Keratinocyte (primary cell): ENCODE results near the gene ZNF836. TPM values are rescaled to one million over a fixed set of nuclear protein-coding genes. Genes with fewer than 3 reads are reported as not detected.

Source experiments
- DNase-seq: peaks from one replicate; pipeline ENCODE4 v3.0.0-alpha.2; 2011; ENCODE audit warnings: low read depth, missing footprints, low spot score
- FAIRE-seq: peaks from 2 replicates; lab custom pipeline; 2011; peaks lifted over from hg19 to GRCh38; lab: Jason Lieb, UNC
- H2AFZ ChIP-seq: 2 replicates; pipeline ENCODE4 v1.6.0; 2012; ENCODE audit warnings: low read length, control low read depth, inconsistent platforms; ENCODE audit not compliant: control insufficient read depth
- H3K27ac ChIP-seq: 2 replicates; pipeline ENCODE4 v1.5.1; 2011; ENCODE audit warnings: low read length; ENCODE audit not compliant: control insufficient read depth, insufficient read depth
- H3K27me3 ChIP-seq: 3 replicates; pipeline ENCODE4 v1.6.0; 2011; ENCODE audit warnings: low read length; ENCODE audit not compliant: control insufficient read depth, insufficient read depth; ENCODE audit errors: extremely low read depth
- H3K36me3 ChIP-seq, 2 experiments: 2 replicates in 1 of 2; 3 replicates in 1 of 2; pipeline ENCODE4 v1.5.1; 2011; ENCODE audit warnings: low read length in 2 of 2, mild to moderate bottlenecking in 1 of 2; ENCODE audit not compliant: control insufficient read depth in 2 of 2, insufficient read depth in 2 of 2; ENCODE audit errors: extremely low read depth in 1 of 2
- H3K4me1 ChIP-seq: 3 replicates; pipeline ENCODE4 v1.5.1; 2011; ENCODE audit warnings: low read length; ENCODE audit not compliant: control insufficient read depth, insufficient read depth; ENCODE audit errors: extremely low read depth
- H3K4me2 ChIP-seq: 3 replicates; pipeline ENCODE4 v1.6.0; 2011; ENCODE audit warnings: low read depth, low read length; ENCODE audit not compliant: control insufficient read depth, insufficient read depth; ENCODE audit errors: extremely low read depth
- H3K4me3 ChIP-seq, 3 experiments: fragments of 200-600 bp in 1 of 3; sonication (generic) in 1 of 3; 2 replicates in 2 of 3; 3 replicates in 1 of 3; pipeline ENCODE4 v1.5.1; 2011 to 2016; ENCODE audit warnings: low read length in 3 of 3, mild to moderate bottlenecking in 3 of 3, control low read depth in 2 of 3, inconsistent platforms in 1 of 3, low read depth in 1 of 3, mixed read lengths in 1 of 3, mixed run types in 1 of 3, moderate library complexity in 1 of 3; ENCODE audit not compliant: control insufficient read depth in 2 of 3, insufficient read depth in 2 of 3; ENCODE audit errors: extremely low read depth in 1 of 3
- H3K79me2 ChIP-seq: 2 replicates; pipeline ENCODE4 v1.6.0; 2012; ENCODE audit warnings: low read length; ENCODE audit not compliant: control insufficient read depth, insufficient read depth
- H3K9ac ChIP-seq: 3 replicates; pipeline ENCODE4 v1.6.0; 2011; ENCODE audit warnings: low read length; ENCODE audit not compliant: control insufficient read depth, insufficient read depth; ENCODE audit errors: extremely low read depth
- H3K9me1 ChIP-seq: 3 replicates; pipeline ENCODE4 v1.6.0; 2011; ENCODE audit warnings: low read length; ENCODE audit not compliant: control insufficient read depth, insufficient read depth; ENCODE audit errors: extremely low read depth
- H3K9me3 ChIP-seq: 2 replicates; pipeline ENCODE4 v1.5.1; 2012; ENCODE audit warnings: low read depth, low read length; ENCODE audit not compliant: control insufficient read depth
- H4K20me1 ChIP-seq: 3 replicates; pipeline ENCODE4 v1.6.0; 2011; ENCODE audit warnings: low read length; ENCODE audit not compliant: control insufficient read depth, insufficient read depth; ENCODE audit errors: extremely low read depth
- CTCF ChIP-seq, 3 experiments: IDR thresholded peaks in 1 of 3; conservative IDR thresholded peaks in 1 of 3; optimal IDR thresholded peaks in 1 of 3; 2 replicates in 2 of 3; 3 replicates in 1 of 3; pipeline versions ENCODE3 to v1.5.1; 2011; ENCODE audit warnings: low read length in 3 of 3, mild to moderate bottlenecking in 3 of 3, moderate library complexity in 2 of 3, control low read depth in 1 of 3, inconsistent platforms in 1 of 3; ENCODE audit not compliant: insufficient read depth in 2 of 3; ENCODE audit errors: extremely low read depth in 1 of 3
- EZH2 ChIP-seq: IDR thresholded peaks from one replicate; pipeline ENCODE4 v1.6.1; 2012; ENCODE audit warnings: inconsistent platforms, mild to moderate bottlenecking, low read length, moderate library complexity
- dilution Hi-C: fragments of 300-500 bp; cut with MboI; formaldehyde crosslinking; loops from one replicate; pipeline ENCODE4 v1.7.0; 2020; ENCODE audit warnings: low sequenced_read_pairs; ENCODE audit not compliant: extremely low pct_ligation_motif_present
- polyA plus RNA-seq, 5 experiments: library from polyadenylated mRNA; depleted of rRNA in 3 of 5; stranded (reverse) in 3 of 5; stranded (forward) in 1 of 5; unstranded in 1 of 5; fragments of >200 nt; gene quantifications; 1 replicate in 1 of 5; 2 replicates in 3 of 5; 3 replicates in 1 of 5; pipeline versions ENCODE4 v1.2.1 to v1.2.3, GENCODE V29; 2011 to 2012; ENCODE audit warnings: missing spikeins in 2 of 5, low read depth in 1 of 5, low replicate concordance in 1 of 5
- small RNA-seq, 3 experiments: library from RNA; depleted of rRNA; stranded (forward); fragments of <200 nt; gene quantifications; one replicate each; pipeline ENCODE3, GENCODE V24; 2012; ENCODE audit warnings: low read depth in 3 of 3, low replicate concordance in 1 of 3; ENCODE audit not compliant: insufficient read length in 3 of 3

Gene ZNF836
- polyA plus RNA-seq, 1 donor (not counting 4 experiments of a cell fraction or from before 2014, with no cell fraction given), result 5.0 TPM

- H3K9ac ChIP-seq, result no peak overlapping the region
- FAIRE-seq, result no peak
- no peak overlapping the region for H3K27ac ChIP-seq
- no peaks in the 10 kb centered on the region for H4K20me1 ChIP-seq
- no peak overlapping the region for H2AFZ ChIP-seq
- TF ChIP-seq EZH2 (no peak), CTCF (optimal IDR thresholded peaks at IDR 0.05 in 1 of 3, IDR thresholded peaks at IDR 0.05 in 1 of 3, conservative IDR thresholded peaks at IDR 0.05 in 1 of 3; ENCODE audit: extremely low read depth in 1 of 3, insufficient read depth in 2 of 3, low read length in 3 of 3) (no peak)
- no peak for DNase-seq
- peaks cover 1 to 2% of the 10 kb centered on the region in 2 experiments for H3K36me3 ChIP-seq
- no peaks in the 10 kb centered on the region for H3K27me3 ChIP-seq
- H3K4me3 ChIP-seq, result no peak overlapping the region
- H3K4me2 ChIP-seq, result no peak overlapping the region
- H3K9me1 ChIP-seq, result no peaks in the 10 kb centered on the region
- dilution Hi-C loops, result no loop called here
- no peaks in the 10 kb centered on the region for H3K4me1 ChIP-seq
- no peaks in the 10 kb centered on the region for H3K79me2 ChIP-seq
- peaks cover 40% of the 10 kb centered on the region for H3K9me3 ChIP-seq
These were observed 60.6 kb downstream of the ZNF836 start for GRCh38 chr19:52110780-52111179.

Small RNAs within 50 kb of the gene (small RNA-seq; reads per million reads assigned to genes)
- 0 reads per million in 3 experiments for gene RPL37P23

Other genes with a start within 250 kb of the ZNF836 start
- 3.9 to 6.6 TPM (median 4.9 TPM) in 3 replicates for gene ZNF613, start 244.1 kb downstream of the ZNF836 start, polyA plus RNA-seq
- gene ZNF350, start 184.8 kb downstream of the ZNF836 start, polyA plus RNA-seq, result 3.8 to 7.7 TPM (median 6.0 TPM) in 3 replicates
- gene ZNF615, start 163.4 kb downstream of the ZNF836 start, polyA plus RNA-seq, result 3.6 to 3.9 TPM (median 3.7 TPM) in 3 replicates
- gene ZNF614, start 143.2 kb downstream of the ZNF836 start, polyA plus RNA-seq, result 5.9 to 6.2 TPM (median 6.1 TPM) in 3 replicates
- 4.5 to 15.9 TPM (median 14.8 TPM) in 3 replicates for gene ZNF432, start 122.8 kb downstream of the ZNF836 start, polyA plus RNA-seq
- 8.3 to 17.8 TPM (median 14.6 TPM) in 3 replicates for gene ZNF841, start 75.9 kb downstream of the ZNF836 start, polyA plus RNA-seq
- 5.6 to 7.6 TPM (median 6.6 TPM) in 3 replicates for gene ZNF616, start 31.7 kb downstream of the ZNF836 start, polyA plus RNA-seq
- gene PPP2R1A, start 18.4 kb upstream of the ZNF836 start, polyA plus RNA-seq, result 130 to 187 TPM (median 179 TPM) in 3 replicates
- gene ZNF766, start 98.0 kb upstream of the ZNF836 start, polyA plus RNA-seq, result 7.5 to 10.6 TPM (median 7.9 TPM) in 3 replicates
- gene ZNF480, start 125.5 kb upstream of the ZNF836 start, polyA plus RNA-seq, result 4.9 to 7.5 TPM (median 5.1 TPM) in 3 replicates
- 0.78 to 1.8 TPM (median 1.7 TPM) in 3 replicates for gene ZNF610, start 164.6 kb upstream of the ZNF836 start, polyA plus RNA-seq
- gene ZNF880, start 198.3 kb upstream of the ZNF836 start, polyA plus RNA-seq, result 18.7 to 23.9 TPM (median 19.6 TPM) in 3 replicates
- 11.1 to 24.9 TPM (median 18.6 TPM) in 3 replicates for gene ZNF528, start 226.2 kb upstream of the ZNF836 start, polyA plus RNA-seq